Ishikawa (cell line): ENCODE measurements around the gene TULP3.

Experiments
- CREB1 ChIP-seq: IDR thresholded peaks from 2 replicates; pipeline ENCODE4 v1.6.1; 2012; ENCODE audit warnings: low read depth
- EP300 ChIP-seq: IDR thresholded peaks from 2 replicates; pipeline ENCODE4 v1.6.1; 2012; ENCODE audit warnings: borderline replicate concordance
- RAD21 ChIP-seq: IDR thresholded peaks from 2 replicates; pipeline ENCODE4 v1.6.1; 2012; ENCODE audit warnings: low read depth
- TEAD4 ChIP-seq: IDR thresholded peaks from 2 replicates; pipeline ENCODE4 v1.6.1; 2012

DNA sequence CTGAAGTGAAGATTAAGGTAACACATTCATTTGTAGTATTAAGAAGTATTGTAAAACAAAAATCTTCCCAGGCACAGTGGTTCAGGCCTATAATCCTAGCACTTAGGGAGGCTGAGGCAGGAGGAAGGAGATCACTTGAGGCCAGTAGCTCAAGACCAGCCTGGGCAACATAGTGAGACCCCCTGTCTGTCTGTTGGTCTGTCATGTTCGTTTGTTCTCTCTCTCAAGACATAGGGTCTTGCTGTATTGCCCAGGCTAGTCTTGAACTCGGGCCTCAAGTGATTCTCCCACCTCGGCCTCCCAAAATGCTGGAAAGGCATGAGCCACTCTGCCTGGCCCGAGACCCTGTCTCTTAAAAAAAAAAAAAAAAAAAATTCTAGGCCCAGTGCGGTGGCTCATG is 6.7 kb downstream of the TULP3 start:
- no peak for TF ChIP-seq CREB1
- TF ChIP-seq TEAD4: no peak
- no peak for TF ChIP-seq RAD21
- TF ChIP-seq EP300: no peak
